Keratinocyte (primary cell): ENCODE data around the gene PCBD1. TPM values are rescaled to one million over a fixed set of nuclear protein-coding genes. Genes with fewer than 3 reads are reported as not detected.

Source experiments
- DNase-seq: peaks from one replicate; pipeline ENCODE4 v3.0.0-alpha.2; 2011; ENCODE audit warnings: low read depth, missing footprints, low spot score
- FAIRE-seq: peaks from 2 replicates; lab custom pipeline; 2011; peaks lifted over from hg19 to GRCh38; lab: Jason Lieb, UNC
- H2AFZ ChIP-seq: 2 replicates; pipeline ENCODE4 v1.6.0; 2012; ENCODE audit warnings: low read length, control low read depth, inconsistent platforms; ENCODE audit not compliant: control insufficient read depth
- H3K27ac ChIP-seq: 2 replicates; pipeline ENCODE4 v1.5.1; 2011; ENCODE audit warnings: low read length; ENCODE audit not compliant: control insufficient read depth, insufficient read depth
- H3K27me3 ChIP-seq: 3 replicates; pipeline ENCODE4 v1.6.0; 2011; ENCODE audit warnings: low read length; ENCODE audit not compliant: control insufficient read depth, insufficient read depth; ENCODE audit errors: extremely low read depth
- H3K36me3 ChIP-seq, 2 experiments: 2 replicates in 1 of 2; 3 replicates in 1 of 2; pipeline ENCODE4 v1.5.1; 2011; ENCODE audit warnings: low read length in 2 of 2, mild to moderate bottlenecking in 1 of 2; ENCODE audit not compliant: control insufficient read depth in 2 of 2, insufficient read depth in 2 of 2; ENCODE audit errors: extremely low read depth in 1 of 2
- H3K4me1 ChIP-seq: 3 replicates; pipeline ENCODE4 v1.5.1; 2011; ENCODE audit warnings: low read length; ENCODE audit not compliant: control insufficient read depth, insufficient read depth; ENCODE audit errors: extremely low read depth
- H3K4me2 ChIP-seq: 3 replicates; pipeline ENCODE4 v1.6.0; 2011; ENCODE audit warnings: low read depth, low read length; ENCODE audit not compliant: control insufficient read depth, insufficient read depth; ENCODE audit errors: extremely low read depth
- H3K4me3 ChIP-seq, 3 experiments: fragments of 200-600 bp in 1 of 3; sonication (generic) in 1 of 3; 2 replicates in 2 of 3; 3 replicates in 1 of 3; pipeline ENCODE4 v1.5.1; 2011 to 2016; ENCODE audit warnings: low read length in 3 of 3, mild to moderate bottlenecking in 3 of 3, control low read depth in 2 of 3, inconsistent platforms in 1 of 3, low read depth in 1 of 3, mixed read lengths in 1 of 3, mixed run types in 1 of 3, moderate library complexity in 1 of 3; ENCODE audit not compliant: control insufficient read depth in 2 of 3, insufficient read depth in 2 of 3; ENCODE audit errors: extremely low read depth in 1 of 3
- H3K79me2 ChIP-seq: 2 replicates; pipeline ENCODE4 v1.6.0; 2012; ENCODE audit warnings: low read length; ENCODE audit not compliant: control insufficient read depth, insufficient read depth
- H3K9ac ChIP-seq: 3 replicates; pipeline ENCODE4 v1.6.0; 2011; ENCODE audit warnings: low read length; ENCODE audit not compliant: control insufficient read depth, insufficient read depth; ENCODE audit errors: extremely low read depth
- H3K9me1 ChIP-seq: 3 replicates; pipeline ENCODE4 v1.6.0; 2011; ENCODE audit warnings: low read length; ENCODE audit not compliant: control insufficient read depth, insufficient read depth; ENCODE audit errors: extremely low read depth
- H3K9me3 ChIP-seq: 2 replicates; pipeline ENCODE4 v1.5.1; 2012; ENCODE audit warnings: low read depth, low read length; ENCODE audit not compliant: control insufficient read depth
- H4K20me1 ChIP-seq: 3 replicates; pipeline ENCODE4 v1.6.0; 2011; ENCODE audit warnings: low read length; ENCODE audit not compliant: control insufficient read depth, insufficient read depth; ENCODE audit errors: extremely low read depth
- CTCF ChIP-seq, 3 experiments: IDR thresholded peaks in 1 of 3; conservative IDR thresholded peaks in 1 of 3; optimal IDR thresholded peaks in 1 of 3; 2 replicates in 2 of 3; 3 replicates in 1 of 3; pipeline versions ENCODE3 to v1.5.1; 2011; ENCODE audit warnings: low read length in 3 of 3, mild to moderate bottlenecking in 3 of 3, moderate library complexity in 2 of 3, control low read depth in 1 of 3, inconsistent platforms in 1 of 3; ENCODE audit not compliant: insufficient read depth in 2 of 3; ENCODE audit errors: extremely low read depth in 1 of 3
- EZH2 ChIP-seq: IDR thresholded peaks from one replicate; pipeline ENCODE4 v1.6.1; 2012; ENCODE audit warnings: inconsistent platforms, mild to moderate bottlenecking, low read length, moderate library complexity
- dilution Hi-C: fragments of 300-500 bp; cut with MboI; formaldehyde crosslinking; loops from one replicate; pipeline ENCODE4 v1.7.0; 2020; ENCODE audit warnings: low sequenced_read_pairs; ENCODE audit not compliant: extremely low pct_ligation_motif_present
- polyA plus RNA-seq, 5 experiments: library from polyadenylated mRNA; depleted of rRNA in 3 of 5; stranded (reverse) in 3 of 5; stranded (forward) in 1 of 5; unstranded in 1 of 5; fragments of >200 nt; gene quantifications; 1 replicate in 1 of 5; 2 replicates in 3 of 5; 3 replicates in 1 of 5; pipeline versions ENCODE4 v1.2.1 to v1.2.3, GENCODE V29; 2011 to 2012; ENCODE audit warnings: missing spikeins in 2 of 5, low read depth in 1 of 5, low replicate concordance in 1 of 5

PCBD1 gene
- polyA plus RNA-seq, 1 donor (not counting 4 experiments of a cell fraction or from before 2014, with no cell fraction given): 41.5 TPM

DNA sequence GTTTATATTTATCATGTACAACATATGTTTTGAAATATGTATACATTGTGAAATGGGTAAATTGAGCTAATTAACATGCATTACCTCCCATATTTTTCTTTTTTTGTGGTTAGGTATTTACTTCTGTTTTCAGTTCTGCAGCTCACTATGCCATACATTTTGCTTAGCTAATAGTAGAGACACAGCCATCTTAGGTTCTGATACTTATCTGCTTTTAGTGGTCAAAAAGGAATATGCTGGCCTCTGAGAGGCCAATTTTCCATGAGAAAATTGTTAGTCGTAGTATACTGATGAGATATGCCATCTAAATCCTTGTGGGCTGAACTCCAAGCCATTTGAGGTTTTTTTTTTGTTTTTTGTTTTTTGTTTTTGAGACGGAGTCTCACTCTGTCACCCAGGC, 41.6 kb downstream of the PCBD1 start:
- Histone ChIP-seq H3K79me2 (peaks cover 7% of the 10 kb centered on the region), H3K9me3 (no peaks in the 10 kb centered on the region), H3K4me3 (no peak overlapping the region), H3K27me3 (no peaks in the 10 kb centered on the region), H3K4me1 (peaks cover 12% of the 10 kb centered on the region), H3K9me1 (no peaks in the 10 kb centered on the region), H3K4me2 (no peak overlapping the region), H2AFZ (no peak overlapping the region), H3K27ac (no peak overlapping the region), H4K20me1 (no peaks in the 10 kb centered on the region), H3K36me3 (peaks cover 11 to 21% of the 10 kb centered on the region in 2 experiments), H3K9ac (no peak overlapping the region)
- dilution Hi-C loops: no loop called here
- no peak for TF ChIP-seq CTCF (optimal IDR thresholded peaks at IDR 0.05 in 1 of 3, IDR thresholded peaks at IDR 0.05 in 1 of 3, conservative IDR thresholded peaks at IDR 0.05 in 1 of 3; ENCODE audit: extremely low read depth in 1 of 3, insufficient read depth in 2 of 3, low read length in 3 of 3)
- no peak for TF ChIP-seq EZH2
- FAIRE-seq: no peak
- DNase-seq: no peak

DNA sequence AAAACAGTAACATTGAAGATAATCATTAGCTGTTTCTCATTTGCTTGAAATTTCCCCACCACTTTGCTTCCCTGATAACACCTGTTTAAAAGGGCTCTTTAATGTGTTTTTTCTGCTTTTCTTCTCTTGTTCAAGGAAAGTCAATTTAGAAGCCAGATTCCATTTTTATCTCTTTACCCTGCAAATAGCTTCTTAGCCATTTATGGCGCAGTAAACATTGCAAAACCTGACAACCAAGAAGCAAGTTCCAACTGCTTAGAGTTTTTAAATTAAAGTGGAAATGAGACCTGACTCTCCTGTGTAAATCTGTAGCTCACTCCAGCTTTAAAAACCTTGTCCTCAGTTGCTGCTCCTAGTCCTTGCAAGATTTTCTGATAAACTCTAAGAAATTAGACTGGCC, 42.5 kb downstream of the PCBD1 start:
- no peak for FAIRE-seq
- no peaks in the 10 kb centered on the region for H4K20me1 ChIP-seq
- no peak overlapping the region for H2AFZ ChIP-seq
- H3K79me2 ChIP-seq: peaks cover 15% of the 10 kb centered on the region
- peaks cover 12% of the 10 kb centered on the region for H3K4me1 ChIP-seq
- peaks cover 3 to 20% of the 10 kb centered on the region in 2 experiments for H3K36me3 ChIP-seq
- no peak overlapping the region for H3K9ac ChIP-seq
- no peaks in the 10 kb centered on the region for H3K27me3 ChIP-seq
- TF ChIP-seq EZH2 (no peak), CTCF (optimal IDR thresholded peaks at IDR 0.05 in 1 of 3, IDR thresholded peaks at IDR 0.05 in 1 of 3, conservative IDR thresholded peaks at IDR 0.05 in 1 of 3; ENCODE audit: extremely low read depth in 1 of 3, insufficient read depth in 2 of 3, low read length in 3 of 3) (no peak)
- DNase-seq: no peak
- H3K9me3 ChIP-seq: no peaks in the 10 kb centered on the region
- H3K9me1 ChIP-seq: no peaks in the 10 kb centered on the region
- H3K4me3 ChIP-seq: no peak overlapping the region
- H3K27ac ChIP-seq: no peak overlapping the region
- H3K4me2 ChIP-seq: no peak overlapping the region
- dilution Hi-C loops: no loop called here
